Renal cortex interstitium (tissue), 15 donors: ENCODE data around the gene OGDH. TPM values are rescaled to one million over a fixed set of nuclear protein-coding genes. Genes with fewer than 3 reads are reported as not detected.
"Not testable (repeated sequence)": the region's sequence is repeated elsewhere in the genome, so short reads cannot be mapped to it uniquely, and the experiment has no call there.

Experiments used
- DNase-seq, 11 donors: peaks; one replicate each; pipeline ENCODE4 v3.0.0-alpha.2; 2013; ENCODE audit warnings: low read depth in 9 of 11, low spot score in 4 of 11; ENCODE audit errors: extremely low read depth in 1 of 11
- long read RNA-seq, 16 experiments: transcript quantifications; one replicate each; lab custom pipeline, GENCODE V29; 2026
- polyA plus RNA-seq, 3 donors: library from polyadenylated mRNA; unstranded; fragments of 120-200 nt; gene quantifications; one replicate each; pipeline ENCODE4 v1.2.1, GENCODE V29; 2013; ENCODE audit not compliant: insufficient read length in 3 of 3

Gene OGDH
- 10 to 100 TPM; 81.6 to 93.6 (median 84.2) TPM for polyA plus RNA-seq
- long read RNA-seq, donor 1, partial matches to known transcripts: 0 of 1 reads
- long read RNA-seq, donor 1, other reads (novel, unspliced or antisense): 0 of 1 reads
- long read RNA-seq, donor 2, full-length matches to known transcripts: 2 of 18 reads
- long read RNA-seq, donor 2, partial matches to known transcripts: 16 of 18 reads
- long read RNA-seq, donor 2, other reads (novel, unspliced or antisense): 0 of 18 reads
- long read RNA-seq, donor 3, full-length matches to known transcripts: 8 of 13 reads
- long read RNA-seq, donor 3, partial matches to known transcripts: 5 of 13 reads
- long read RNA-seq, donor 3, other reads (novel, unspliced or antisense): 0 of 13 reads
- long read RNA-seq, donor 4, full-length matches to known transcripts: 5 of 5 reads
- long read RNA-seq, donor 4, partial matches to known transcripts: 0 of 5 reads
- long read RNA-seq, donor 4, other reads (novel, unspliced or antisense): 0 of 5 reads
- long read RNA-seq, donor 5: 0 reads
- long read RNA-seq, donor 6, full-length matches to known transcripts: 4 of 4 reads
- long read RNA-seq, donor 6, partial matches to known transcripts: 0 of 4 reads
- long read RNA-seq, donor 6, other reads (novel, unspliced or antisense): 0 of 4 reads
- long read RNA-seq, donor 7, full-length matches to known transcripts: 3 of 3 reads
- long read RNA-seq, donor 7, partial matches to known transcripts: 0 of 3 reads
- long read RNA-seq, donor 7, other reads (novel, unspliced or antisense): 0 of 3 reads
- long read RNA-seq, donor 8: 0 reads
- long read RNA-seq, donor 9, partial matches to known transcripts: 13 of 14 reads
- long read RNA-seq, donor 9, other reads (novel, unspliced or antisense): 0 of 14 reads
- long read RNA-seq, donor 10, full-length matches to known transcripts: 3 of 3 reads
- long read RNA-seq, donor 10, partial matches to known transcripts: 0 of 3 reads
- long read RNA-seq, donor 10, other reads (novel, unspliced or antisense): 0 of 3 reads
- long read RNA-seq, donor 11, full-length matches to known transcripts: 3 of 3 reads
- long read RNA-seq, donor 11, partial matches to known transcripts: 0 of 3 reads
- long read RNA-seq, donor 11, other reads (novel, unspliced or antisense): 0 of 3 reads
- long read RNA-seq, donor 12, full-length matches to known transcripts: 2 of 2 reads
- long read RNA-seq, donor 12, partial matches to known transcripts: 0 of 2 reads
- long read RNA-seq, donor 12, other reads (novel, unspliced or antisense): 0 of 2 reads
- long read RNA-seq, donor 13: 0 reads
- long read RNA-seq, donor 14, partial matches to known transcripts: 6 of 6 reads
- long read RNA-seq, donor 14, other reads (novel, unspliced or antisense): 0 of 6 reads
- long read RNA-seq, donor 15, full-length matches to known transcripts: 2 of 2 reads
- long read RNA-seq, donor 15, partial matches to known transcripts: 0 of 2 reads
- long read RNA-seq, donor 15, other reads (novel, unspliced or antisense): 0 of 2 reads
- long read RNA-seq, donor 16, full-length matches to known transcripts: 11 of 25 reads
- long read RNA-seq, donor 16, partial matches to known transcripts: 14 of 25 reads
- long read RNA-seq, donor 16, other reads (novel, unspliced or antisense): 0 of 25 reads

DNA sequence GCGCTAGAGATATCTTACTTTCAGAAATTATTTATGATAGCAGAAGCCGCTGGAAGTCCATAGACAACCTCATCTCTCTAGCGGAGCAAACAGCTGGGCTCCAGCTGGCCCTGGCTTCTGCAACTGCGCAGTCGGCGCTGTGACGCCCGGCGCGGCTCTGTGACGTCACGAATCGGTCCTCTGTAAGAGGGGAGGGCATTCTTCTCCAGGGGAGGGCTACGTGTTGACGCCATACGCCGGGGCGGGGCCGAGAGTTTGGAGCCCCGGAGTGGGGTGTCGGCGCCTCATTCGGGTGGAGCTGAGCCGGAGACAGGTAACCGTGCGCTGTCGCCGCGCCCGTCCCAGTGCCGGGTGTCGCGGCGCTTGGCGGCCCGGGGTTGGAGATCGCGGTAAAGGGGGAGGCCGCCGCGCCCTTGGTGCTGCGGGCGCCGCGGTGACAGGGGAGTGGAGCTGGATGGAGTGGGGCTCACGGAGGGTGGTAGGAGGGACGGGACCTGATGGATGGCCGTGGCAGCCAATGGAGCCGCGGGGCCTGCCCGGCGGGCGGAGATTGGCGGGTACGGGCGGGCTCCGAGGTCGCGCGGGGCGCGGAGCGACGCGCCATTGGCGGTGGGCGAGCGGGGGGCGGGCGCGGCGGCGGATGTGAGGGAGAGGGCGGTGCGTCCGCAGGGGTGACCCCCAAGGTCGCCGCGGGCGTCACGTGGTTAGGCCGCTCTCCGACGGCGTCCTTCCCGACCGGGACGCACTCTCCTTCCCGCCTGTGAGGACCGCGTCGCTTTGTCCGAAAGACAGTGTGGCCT is at the start of gene OGDH:
Gene OGDH (plus strand): TSS at position 287 of the 800 bp plus-strand sequence. CDS start 17,717 bp downstream, outside the sequence.
- peak; percentile 96 to 99 (median 98) for DNase-seq

DNA sequence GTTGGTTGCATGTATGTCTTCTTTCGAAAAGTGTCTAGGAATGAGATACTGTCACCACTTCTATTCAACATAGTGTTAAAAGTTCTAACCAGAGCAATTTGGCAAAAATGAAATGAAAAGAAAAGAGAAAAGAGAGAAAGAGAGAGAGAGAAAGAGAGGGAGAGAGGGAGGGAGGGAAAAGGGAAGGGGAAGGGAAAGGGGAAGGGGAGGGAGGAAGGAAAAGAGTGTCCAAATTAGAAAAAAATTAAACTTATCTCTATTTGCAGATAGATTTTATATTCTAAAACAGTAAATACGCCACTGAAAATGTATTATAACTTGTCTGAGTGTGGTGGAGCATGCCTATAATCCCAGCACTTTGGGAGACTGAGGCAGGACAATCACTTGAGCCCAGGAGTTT is 48.9 kb upstream of the OGDH start:
- DNase-seq: no peak

DNA sequence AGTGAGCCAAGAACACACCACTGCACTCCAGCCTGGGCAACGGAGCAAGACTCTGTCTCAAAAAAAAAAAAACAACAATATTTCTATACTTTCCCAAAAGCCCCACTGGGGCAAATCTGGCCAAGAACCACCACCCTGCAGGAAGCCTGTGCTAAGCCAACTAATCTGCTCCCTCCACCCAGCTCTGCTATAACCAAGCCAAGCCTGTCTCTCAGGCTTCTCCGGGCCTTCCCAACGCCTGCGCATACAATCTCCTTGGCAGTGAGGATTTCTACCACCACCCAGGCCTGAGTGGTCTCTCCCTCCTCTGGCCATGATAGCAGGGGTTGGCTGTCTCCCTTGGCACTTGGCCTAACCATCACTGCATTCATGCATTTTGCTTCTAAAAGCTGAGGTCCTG is 46.9 kb upstream of the OGDH start:
- no peak for DNase-seq

DNA sequence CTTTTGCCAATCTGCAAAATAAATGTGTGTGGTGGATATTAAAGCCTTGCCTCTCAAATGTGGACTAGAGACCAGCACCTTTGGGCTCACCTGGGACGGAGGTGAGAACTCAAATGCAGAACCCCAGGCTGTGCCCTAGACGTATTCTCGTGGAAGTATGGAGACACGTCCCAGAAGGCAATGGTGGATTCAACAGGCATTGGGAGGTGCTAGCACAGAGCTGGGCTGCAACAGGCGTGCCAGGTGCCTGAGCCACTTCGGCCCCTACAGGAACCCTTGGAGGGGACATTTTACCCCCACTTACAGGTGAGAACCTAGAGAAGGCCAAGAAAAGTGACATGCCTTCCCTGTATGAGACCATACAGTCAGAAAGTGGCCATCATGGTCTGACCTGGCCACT is 44.9 kb upstream of the OGDH start:
- DNase-seq: no peak

DNA sequence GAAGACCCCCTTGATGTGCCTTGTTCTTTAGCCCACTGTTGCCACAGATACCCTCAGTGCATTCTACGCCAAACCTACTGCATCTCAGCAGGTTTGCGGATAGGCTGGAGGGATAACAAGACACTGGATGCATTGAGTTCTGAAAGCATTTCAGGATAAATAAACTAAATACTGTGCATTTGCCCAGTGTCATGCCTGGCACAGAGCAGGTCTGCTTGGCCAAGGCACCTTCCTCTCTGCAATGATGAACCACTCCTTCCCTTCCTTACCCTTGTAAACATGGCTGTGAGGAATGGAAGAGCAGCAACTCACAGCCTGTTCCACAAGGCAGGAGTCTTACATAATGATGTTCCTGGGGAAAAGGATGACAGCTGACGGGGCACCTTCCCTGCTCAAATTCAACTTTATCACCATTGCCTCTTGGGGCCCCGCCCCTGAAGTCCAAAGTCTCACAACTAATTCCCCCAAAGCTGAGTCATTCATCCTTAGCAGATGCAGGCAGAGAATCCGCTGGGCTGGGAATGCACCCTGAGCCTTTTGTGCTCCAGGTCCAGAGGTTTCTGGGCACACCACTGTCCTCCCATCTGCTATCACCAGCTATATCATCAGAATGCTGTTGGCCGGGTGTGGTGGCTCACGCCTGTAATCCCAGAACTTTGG is 44.3 kb upstream of the OGDH start:
- DNase-seq: no peak

DNA sequence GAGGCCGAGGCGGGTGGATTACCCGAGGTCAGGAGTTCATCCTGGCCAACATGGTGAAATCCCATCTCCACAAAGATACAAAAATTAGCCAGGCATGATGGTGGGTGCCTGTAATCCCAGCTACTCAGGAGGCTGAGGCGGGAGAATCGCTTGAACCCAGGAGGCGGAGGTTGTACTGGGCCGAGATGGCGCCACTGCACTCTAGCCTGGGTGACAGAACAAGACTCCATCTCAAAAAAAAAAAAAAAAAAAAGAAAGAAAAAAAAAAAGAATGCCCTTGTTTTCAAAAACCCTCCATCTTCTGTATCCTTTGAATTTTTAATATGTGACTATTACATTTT is 43.8 kb upstream of the OGDH start:
- DNase-seq: not testable (repeated sequence)

DNA sequence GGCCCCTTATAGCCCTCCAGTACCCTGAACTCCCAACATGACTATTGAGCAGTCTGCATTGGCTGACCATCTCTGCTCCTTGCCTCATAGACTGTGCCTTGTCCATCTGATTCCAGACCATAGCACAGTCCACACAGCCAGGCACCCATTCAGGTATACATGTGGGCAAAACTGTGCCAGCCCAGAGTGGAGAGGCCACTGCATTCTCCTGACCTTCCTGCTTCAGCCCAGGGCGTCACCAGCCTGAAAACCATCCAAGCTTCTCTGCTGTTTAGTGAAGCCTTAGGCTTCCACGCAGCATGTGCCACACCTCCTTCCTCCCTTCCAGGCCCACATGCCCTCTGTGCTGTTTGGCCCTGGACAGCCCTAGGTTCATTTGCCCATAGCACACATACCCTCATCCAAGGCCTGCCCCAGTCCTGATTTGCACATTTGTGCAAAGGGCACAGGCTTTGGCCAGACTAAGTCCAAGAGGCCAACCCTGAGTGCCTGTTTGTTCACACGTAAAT is 43.2 kb upstream of the OGDH start:
- DNase-seq: no peak

DNA sequence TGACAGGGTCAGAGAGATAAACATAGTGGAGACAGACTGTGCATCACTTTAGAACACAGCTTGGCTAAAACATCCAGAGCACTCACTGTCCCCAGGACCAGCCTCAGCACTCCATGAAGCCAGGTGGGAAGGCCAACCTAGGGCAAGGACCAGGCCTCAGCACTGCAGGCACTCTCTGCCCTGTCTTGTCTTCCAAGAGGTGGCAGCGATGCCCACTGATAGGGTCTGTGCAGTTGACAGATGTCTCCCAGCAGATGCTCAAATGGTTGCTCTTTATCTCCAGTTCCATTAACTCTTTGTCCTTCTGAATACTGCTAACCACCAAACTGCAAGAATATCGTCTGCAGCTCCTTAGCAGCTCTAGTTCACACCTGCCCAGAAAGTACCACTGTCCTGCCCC is 41.8 kb upstream of the OGDH start:
- DNase-seq: no peak

DNA sequence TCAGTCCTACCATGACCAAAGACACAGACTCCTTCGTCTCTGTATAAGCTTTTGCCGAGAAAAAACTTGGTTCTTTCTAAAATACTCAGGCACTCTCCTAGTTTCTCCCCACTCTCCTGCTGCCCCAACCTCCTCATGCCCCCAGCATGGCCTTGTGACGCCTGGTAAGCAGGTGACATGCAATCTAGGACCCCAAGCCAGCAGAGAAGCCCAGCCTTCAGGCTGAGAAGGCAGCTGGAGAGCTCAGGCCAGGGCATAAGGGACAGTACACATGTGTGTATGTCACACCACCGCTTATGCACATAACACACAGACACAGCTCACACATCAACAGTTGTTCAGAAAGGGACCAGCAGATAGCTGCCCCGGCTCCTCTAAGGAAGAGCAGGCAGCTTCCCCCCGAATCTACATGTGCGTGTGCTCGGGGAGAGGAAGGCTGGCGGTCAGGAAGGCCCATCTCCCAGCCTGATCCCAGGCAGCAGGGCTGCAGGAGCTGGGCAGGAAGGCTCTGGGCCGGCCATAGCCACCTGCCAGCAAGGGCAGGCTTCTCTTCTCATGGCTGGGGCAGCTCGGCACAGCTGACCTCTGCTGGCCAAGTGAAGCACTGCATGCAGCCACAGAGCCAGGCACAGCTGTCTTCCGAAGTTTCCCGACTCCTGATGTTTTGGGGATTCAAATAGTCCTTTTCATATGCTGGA is 41.2 kb upstream of the OGDH start:
- DNase-seq: peak in 2 of 11 donors; percentile 20 to 28

DNA sequence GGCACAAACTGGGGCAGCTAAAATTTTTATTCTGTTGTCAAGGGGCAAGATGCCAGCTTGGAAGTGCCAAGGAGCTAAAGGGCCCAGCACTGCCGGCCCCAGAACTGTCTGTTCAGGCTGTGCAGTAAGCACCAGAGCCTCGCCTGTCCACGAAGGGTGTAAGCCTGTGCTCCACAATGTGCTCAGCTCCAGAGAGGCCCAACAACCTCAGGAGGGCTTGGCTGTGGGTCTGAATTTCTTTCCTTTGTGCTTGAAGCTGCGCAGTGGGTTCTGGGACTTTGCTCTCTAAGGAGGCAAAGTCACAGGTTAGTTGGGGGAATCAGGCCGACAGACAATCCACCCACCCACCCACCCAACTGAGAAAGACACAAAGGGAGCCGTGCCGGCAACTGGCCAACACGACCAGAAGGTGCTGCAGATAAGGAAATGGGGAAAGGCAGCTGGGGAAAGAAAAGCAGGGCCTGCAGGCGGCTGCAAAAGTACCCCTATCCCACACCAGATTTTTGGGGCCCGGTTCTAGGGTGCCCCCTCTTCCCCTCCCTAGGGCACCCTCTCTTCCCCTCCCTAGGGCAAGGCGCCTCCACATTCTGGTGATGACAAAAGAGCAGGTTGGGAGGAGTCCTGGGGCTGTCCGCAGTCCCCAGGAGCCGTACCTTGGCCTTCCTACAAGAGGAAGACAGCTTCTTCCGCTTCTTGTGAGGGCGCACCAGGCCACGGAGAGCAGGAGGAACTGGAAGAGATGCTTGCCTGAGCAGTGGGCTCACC is 40.5 kb upstream of the OGDH start:
- DNase-seq: no peak

DNA sequence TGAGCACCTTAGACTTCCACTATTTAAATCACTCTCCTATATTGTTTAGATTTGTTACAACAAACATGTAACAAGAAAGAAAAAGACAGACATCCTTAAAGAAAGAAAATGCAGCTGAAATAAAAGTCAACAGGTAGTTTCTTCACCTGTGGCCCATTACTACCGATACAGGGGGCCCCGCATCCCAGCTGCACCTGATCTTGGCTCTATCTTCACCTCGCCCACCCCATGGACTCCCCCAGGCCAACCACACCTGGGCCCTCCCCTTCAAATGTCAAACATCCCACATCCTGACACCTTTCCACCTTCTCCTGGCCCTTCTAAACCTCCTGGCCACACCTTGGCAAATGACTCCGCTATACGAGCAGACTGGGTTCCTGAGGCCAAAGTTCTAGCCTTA is 39.7 kb upstream of the OGDH start:
- no peak for DNase-seq

DNA sequence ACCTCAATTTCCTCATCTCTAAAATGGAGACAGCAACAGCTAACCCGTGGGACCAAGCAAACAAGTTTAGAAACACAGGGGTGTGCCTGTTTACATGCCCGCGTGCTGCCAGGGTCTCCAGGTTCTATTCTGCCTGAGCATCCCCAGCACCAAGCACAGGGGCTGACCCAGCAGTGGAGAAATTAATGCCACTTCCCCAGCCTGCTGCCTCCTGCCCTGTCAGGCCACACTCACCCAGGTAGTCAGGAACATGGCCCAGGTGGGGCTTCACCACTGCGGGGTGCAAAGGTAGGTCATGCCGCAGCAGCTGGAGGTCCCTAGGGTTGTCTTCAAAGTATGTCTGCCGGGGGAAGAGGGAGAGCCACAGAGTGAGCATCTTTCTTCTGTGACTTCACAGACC is 38.5 kb upstream of the OGDH start:
- DNase-seq: no peak

DNA sequence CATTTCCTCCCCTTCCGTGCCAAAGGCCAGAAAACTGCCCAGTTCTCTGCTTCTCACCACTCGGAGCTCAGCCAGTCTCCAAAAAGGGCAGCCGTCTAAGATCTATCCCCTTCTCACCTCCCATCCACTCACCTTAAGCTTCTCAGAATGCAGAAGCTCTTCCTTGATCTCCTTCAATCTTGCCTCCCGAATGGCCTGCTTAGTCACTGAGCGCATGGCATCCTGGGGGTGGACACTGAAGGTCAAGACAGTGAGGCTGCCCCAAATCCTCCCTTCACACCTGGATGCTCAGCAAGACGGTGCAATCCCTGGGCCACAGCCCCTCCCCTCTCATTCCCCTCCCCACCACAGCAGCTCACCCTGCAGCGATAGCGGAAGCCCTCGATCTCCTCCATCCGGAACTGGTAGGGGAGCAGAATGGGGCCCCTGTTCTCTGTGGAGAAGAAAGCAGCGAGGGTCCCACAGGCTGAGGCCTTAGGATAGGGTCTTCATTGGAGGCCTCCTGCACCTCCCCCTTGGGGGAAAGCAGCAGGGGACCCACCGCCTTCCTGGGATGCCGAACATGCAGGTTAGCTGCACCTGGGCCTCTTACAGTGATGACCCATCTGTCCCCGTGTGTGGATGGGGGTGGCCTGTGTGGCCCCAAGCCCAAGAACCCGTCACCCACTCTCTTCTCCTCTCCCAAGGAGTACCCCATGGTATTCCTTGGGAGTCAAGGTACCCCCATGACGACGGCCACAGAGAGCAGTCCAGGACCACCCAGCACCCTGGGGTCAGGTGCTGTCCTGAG is 37.5 kb upstream of the OGDH start:
- no peak for DNase-seq

DNA sequence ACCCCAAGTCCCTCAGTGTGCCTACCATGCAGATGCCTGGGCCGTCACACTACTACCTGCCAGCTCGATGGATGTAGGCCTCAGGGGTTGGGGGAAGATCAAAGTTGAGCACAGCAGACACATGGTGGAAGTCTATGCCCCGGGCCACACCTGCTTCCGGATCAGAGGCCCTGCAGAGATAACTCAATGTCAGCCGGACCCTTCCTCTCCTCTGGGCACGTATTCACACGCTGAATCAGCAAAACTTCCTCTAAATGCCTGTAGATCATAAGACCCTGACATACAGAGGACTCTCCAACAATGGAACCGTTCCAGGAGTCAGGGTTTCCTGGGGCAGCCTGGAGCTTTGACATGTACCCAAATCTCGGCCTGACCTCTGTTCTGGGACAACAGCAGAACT is 36.5 kb upstream of the OGDH start:
- no peak for DNase-seq

DNA sequence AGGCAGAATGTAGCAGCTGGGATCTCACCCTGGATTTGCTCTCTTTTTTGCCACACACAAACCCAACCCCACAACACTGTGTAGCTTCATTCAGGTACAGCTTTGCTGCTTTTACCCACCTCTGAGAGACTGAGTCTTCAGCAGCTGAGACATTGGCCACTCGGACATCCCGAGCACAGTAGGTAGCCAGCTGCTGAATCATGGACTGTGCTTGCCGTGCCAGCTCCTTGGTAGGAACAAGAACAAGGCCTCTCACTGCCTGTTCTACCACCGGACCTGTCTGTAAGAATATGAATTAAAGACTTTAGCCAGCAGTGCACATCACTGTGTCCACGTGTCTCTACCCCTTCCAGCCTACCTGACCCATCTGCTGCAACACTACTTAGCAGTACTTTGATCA is 33.7 kb upstream of the OGDH start:
- DNase-seq: no peak
